Stimulated activated naive CD4-positive, alpha-beta T cell treated with Interleukin-2 at 50 U/mL for 16 hours (primary cell): ENCODE data around the gene SULT4A1.
"Not testable (repeated sequence)": the region's sequence is repeated elsewhere in the genome, so short reads cannot be mapped to it uniquely, and the experiment has no call there.

Experiments used
- DNase-seq: peaks from one replicate; lab custom pipeline; 2025; lab: John Stamatoyannopoulos, UW

SULT4A1 gene

DNA sequence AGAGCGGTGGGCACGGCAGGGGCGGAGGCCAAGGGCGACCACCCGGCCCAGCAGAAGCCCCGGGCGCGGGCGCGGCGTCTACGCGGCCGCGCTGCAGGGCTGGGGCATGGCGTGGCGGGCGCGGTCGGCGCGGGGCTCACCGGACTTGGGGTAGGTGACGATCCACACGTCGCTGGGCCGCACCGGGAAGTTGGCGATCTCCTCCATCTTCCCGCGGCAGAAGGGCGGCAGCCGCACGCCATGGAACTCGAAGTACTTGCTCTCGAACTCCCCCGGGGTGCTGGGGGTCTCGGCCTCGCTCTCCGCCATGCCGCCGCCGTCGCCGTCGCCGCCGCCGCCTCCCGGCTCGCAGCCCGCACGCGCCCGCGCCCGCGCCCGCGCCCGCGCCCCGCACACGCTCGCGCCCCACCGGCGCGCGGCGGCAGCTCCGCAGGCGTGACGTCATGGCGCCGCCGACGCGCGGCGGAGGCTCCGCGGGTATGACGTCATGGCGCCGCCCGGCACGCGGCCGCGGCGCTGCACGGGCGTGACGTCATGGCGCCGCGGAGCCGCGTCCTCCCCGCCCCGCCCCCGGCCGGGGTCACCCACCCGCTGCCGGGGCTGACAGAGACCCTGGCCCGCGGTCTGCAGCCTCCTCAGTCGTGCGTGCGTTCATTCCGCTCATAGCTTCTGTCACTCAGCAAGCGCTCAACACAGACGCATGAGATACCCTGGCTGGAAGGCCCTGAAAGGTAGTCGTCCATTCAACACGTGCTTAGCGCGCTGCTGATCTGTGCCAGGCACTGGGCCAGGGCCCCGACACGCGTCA is at the start of gene SULT4A1:
SULT4A1 (minus strand) TSS at position 440 of the 808 bp plus-strand sequence; CDS start at position 309, 131 bp downstream.
- no peak for DNase-seq

- no peak for DNase-seq
These were observed 49.0 kb upstream of the SULT4A1 start for GRCh38 chr22:43911351-43911750.

- no peak for DNase-seq
These were observed 47.9 kb upstream of the SULT4A1 start for GRCh38 chr22:43910178-43910695.

GRCh38 chr22:43909708-43910107 is 47.4 kb upstream of the SULT4A1 start:
- DNase-seq: no peak

GRCh38 chr22:43905681-43906080 is 43.4 kb upstream of the SULT4A1 start:
- DNase-seq: no peak

- DNase-seq: not testable (repeated sequence)
These were observed 42.1 kb upstream of the SULT4A1 start for GRCh38 chr22:43904412-43904811.

DNA sequence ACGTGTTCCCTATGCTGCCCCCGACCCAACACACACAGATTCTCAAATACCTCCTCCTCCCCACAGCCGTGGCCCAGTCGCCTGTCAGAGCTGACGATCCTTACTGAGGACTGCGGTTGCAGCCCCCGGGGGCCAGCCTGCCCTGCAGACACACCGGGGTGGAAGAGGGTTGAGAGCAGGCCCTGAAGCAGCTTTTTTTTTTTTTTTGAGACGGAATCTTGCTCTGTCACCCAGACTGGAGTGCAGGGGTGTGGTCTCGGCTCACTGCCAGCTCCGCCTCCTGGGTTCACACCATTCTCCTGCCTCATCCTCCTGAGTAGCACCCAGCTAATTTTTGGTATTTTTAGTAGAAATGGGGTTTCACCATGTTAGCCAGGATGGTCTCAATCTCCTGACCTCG is 40.7 kb upstream of the SULT4A1 start:
- DNase-seq: not testable (repeated sequence)

DNA sequence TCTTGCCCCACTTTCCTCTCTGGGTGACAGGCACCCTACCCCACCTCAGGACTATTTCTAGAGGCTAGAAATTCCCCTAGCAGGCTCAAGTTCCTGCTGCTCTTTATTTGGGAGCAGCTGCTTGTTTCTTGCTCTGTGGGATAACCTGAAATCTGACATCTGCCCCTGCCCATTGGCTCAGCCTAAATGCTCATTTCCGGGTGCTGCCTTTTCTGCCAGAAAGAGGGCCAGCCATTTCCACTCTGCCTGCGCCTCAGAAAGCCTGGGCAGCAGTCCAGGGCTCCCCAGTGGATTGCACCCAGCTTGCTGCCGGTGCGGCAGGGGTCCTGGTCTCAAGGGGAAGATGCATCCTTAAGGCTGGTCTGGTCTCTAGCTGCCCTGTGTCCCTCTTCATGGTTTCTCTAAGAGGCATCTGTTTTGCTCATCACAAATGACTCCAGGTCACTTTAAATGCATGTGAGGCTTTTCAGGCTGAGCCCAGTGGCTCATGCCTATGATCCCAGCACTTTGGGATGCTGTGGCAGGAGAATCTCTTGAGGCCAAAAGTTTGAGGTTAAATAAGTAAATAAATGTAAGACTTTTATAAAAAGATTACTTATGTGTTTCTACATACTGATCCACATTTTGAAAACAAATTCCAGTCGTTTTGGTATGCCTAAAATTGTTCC is 39.8 kb upstream of the SULT4A1 start:
- DNase-seq: no peak

- no peak for DNase-seq
These were observed 37.9 kb upstream of the SULT4A1 start for GRCh38 chr22:43900206-43900605.

DNA sequence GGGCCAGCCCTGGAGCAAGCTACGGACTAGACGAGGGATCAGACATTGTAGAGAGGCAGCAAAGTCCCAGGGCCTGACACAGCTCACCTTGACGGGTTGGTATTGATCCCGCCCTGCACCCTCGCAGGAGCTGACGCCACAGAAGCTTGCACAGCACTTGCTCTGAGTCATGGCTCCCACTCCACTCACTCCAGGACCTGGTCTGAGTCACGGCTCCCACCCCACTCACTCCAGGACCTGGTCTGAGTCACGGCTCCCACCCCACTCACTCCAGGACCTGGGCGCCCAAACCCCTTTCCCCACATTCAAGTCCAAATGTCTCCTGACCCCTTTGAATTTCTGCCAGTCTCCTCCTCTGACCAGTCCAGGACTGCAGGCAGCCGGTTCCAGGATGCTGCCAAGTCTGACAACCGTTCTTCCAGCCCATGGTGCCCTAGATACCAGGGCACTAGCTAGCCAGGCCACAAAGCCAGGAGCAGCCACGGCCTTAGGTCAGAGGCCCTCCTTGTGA is 35.5 kb upstream of the SULT4A1 start:
- no peak for DNase-seq

GRCh38 chr22:43895986-43896645 is 33.8 kb upstream of the SULT4A1 start:
- no peak for DNase-seq

- DNase-seq: no peak
These were observed 31.8 kb upstream of the SULT4A1 start for GRCh38 chr22:43894122-43894521.

DNA sequence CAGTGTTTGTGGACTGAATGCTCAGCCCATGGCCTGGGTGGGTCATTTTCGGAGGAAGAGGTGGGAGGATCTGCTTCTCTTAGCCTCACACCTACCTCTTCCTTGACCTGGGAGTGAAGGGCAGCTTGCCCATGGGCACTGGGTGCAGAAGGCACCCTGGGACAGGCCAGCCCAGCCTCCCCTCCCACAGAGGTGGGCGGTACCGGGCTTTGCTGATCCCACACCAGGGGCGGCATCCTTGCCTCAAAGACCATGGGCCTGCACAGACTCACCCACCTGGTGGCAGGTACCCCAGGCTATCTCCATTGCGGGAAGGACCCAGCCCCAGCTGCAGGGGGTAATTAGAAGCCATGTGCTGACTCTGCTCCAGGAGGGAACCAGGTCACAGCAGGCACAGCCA is 31.0 kb upstream of the SULT4A1 start:
- no peak for DNase-seq

DNA sequence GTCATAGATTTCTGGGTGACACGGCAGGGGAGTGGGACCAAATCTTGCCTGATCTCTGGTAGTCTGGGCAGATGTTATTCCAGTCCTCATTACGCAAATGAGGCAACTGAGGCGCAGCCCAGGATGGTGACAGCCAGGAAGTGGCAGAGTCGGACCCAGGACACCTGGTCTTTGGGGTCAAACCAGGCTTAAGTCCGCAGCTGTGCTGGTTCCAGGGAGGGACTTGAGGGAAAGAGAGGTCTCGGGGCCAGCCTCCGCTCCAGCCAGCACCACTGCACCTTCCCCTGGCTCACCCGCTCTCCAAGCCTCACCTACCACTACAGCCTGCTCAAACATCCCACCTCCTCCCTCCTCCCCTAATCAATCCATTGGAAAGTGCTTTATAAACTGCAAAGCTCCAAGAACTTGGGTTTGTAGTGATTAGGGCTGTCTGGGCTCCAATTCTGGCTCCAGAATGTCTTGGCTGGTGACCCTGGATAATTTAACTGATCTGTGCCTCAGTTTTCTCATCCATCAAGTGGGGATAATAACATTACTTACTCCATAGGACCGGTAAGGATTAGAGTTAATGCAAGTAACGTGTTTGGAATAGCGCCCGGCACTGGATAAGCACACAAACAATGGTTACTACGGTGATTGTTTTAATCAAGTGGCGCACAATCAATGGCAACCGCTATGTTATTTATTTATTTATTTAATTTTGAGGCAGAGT is 30.0 kb upstream of the SULT4A1 start:
- no peak for DNase-seq

DNA sequence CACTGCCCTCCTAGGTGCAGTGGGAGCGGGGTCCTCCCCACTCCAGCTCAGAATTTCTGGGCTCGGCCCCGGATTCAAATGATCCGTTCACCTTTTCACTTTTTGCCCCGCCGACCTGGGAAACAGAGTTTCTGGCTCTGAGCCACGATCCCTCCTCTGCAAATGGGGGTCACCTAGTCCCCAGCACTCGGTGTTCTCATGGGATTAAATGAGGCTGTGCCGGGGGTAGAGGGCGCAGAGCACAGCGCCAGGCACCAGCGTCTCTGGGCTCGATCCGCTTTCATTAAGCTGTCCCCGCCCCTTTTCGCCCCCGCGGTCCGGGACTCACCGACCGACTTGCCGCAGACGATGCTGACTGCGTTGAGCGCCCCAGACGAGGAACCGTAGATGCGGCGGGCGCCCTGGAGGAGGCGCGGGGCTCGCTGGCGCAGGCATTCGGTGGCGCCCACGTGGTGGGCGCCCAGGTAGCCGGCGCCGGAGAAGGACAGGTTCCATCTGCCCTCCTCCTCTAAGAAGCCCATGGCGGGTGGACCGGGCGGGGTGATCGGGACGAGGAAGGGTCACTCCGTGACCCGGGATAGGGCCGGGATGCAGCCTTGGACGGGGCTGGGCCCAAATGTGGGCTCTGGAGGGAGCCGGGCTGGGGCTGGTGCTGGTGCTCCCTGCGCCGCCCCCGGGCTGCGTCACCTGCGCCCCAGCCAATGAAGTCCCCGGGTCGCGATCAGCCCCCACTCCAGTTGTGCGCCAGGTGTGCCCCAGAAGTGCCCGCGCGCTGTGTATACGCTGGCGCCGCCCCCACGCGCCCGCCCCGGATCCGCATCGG is 29.3 kb upstream of the SULT4A1 start, which contains the start of gene PNPLA5:
PNPLA5 (minus strand) TSS at position 654 of the 823 bp plus-strand sequence; CDS start at position 521, 133 bp downstream.
- peak; percentile 9 for DNase-seq

DNA sequence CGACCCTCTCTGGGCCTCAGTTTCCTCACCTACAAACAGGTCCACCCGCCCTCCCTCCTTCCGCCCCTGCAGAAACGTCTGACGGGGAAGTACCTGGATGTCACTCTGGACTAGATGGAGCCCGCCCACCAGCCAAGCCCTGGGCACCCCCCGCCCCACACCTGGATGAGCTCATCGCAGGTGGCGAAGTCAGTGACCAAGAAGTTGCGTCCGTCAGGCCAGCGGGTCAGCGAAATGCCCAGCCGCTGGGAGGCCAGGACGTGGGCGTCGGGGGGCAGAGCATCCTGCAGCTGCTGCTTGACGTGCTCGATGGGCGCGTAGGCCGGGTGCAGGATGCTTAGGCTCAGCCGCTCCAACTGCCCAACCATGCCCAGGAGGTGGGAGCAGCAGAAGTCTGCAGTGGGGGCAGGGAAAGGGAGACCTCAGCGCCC is 28.6 kb upstream of the SULT4A1 start:
- no peak for DNase-seq

DNA sequence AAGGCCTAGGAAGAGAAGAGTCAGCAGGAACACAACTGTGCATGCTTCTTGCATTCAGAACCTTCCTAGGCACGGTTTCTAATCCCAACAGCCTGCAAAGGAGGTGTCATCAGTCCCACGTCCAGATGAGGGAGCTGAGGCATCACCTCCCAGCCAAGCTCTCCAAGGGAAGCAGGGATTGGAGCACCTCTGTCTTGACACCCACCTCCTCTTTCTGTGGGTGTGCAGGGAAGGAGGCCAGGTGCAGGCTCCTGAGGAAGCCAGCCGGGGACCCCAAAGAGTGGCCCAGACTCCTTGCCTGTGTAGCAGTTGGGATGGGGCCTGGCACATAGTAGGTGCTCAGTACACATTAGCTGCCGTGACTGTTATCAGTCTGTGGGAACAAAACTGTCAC is 27.5 kb upstream of the SULT4A1 start:
- DNase-seq: no peak

GRCh38 chr22:43889201-43889859 is 27.0 kb upstream of the SULT4A1 start:
- no peak for DNase-seq

GRCh38 chr22:43888740-43889139 is 26.4 kb upstream of the SULT4A1 start:
- DNase-seq: no peak

GRCh38 chr22:43887391-43887790 is 25.1 kb upstream of the SULT4A1 start:
- no peak for DNase-seq
